Trophoblast cell (in vitro differentiated cells and primary cell): ENCODE results near the gene TRIM8.

ENCODE experiments used
- DNase-seq, 2 donors: peaks; one replicate each; pipeline ENCODE4 v3.0.0-alpha.2; 2016
- H2AFZ ChIP-seq: 2 replicates; pipeline ENCODE4 v1.6.1; 2013; ENCODE audit warnings: low read length, moderate library complexity, mild to moderate bottlenecking; ENCODE audit not compliant: insufficient read depth, poor library complexity
- H2AK5ac ChIP-seq: 2 replicates; pipeline ENCODE4 v1.6.1; 2013; ENCODE audit warnings: mild to moderate bottlenecking, low read length
- H2BK120ac ChIP-seq: 2 replicates; pipeline ENCODE4 v1.6.1; 2013; ENCODE audit warnings: low read length, mild to moderate bottlenecking, moderate library complexity; ENCODE audit not compliant: insufficient read depth, poor library complexity
- H2BK12ac ChIP-seq: 2 replicates; pipeline ENCODE4 v1.6.1; 2013; ENCODE audit warnings: mild to moderate bottlenecking, low read length, moderate library complexity
- H2BK5ac ChIP-seq: 2 replicates; pipeline ENCODE4 v1.6.1; 2013; ENCODE audit warnings: low read length, low read depth, moderate library complexity, mild to moderate bottlenecking; ENCODE audit not compliant: poor library complexity
- H3K14ac ChIP-seq: 2 replicates; pipeline ENCODE4 v1.6.1; 2013; ENCODE audit warnings: mild to moderate bottlenecking, low read length
- H3K18ac ChIP-seq: 2 replicates; pipeline ENCODE4 v1.6.1; 2013; ENCODE audit warnings: mild to moderate bottlenecking, low read length
- H3K23ac ChIP-seq: 2 replicates; pipeline ENCODE4 v1.6.1; 2013; ENCODE audit warnings: low read length
- H3K27ac ChIP-seq: 2 replicates; pipeline ENCODE4 v1.5.1; 2013; ENCODE audit warnings: low read depth, mild to moderate bottlenecking, inconsistent platforms, low read length, moderate library complexity
- H3K27me3 ChIP-seq: 2 replicates; pipeline ENCODE4 v1.6.1; 2013; ENCODE audit warnings: inconsistent platforms, mild to moderate bottlenecking, low read length, moderate library complexity; ENCODE audit not compliant: insufficient read depth
- H3K36me3 ChIP-seq, 2 experiments: 1 replicate in 1 of 2; 2 replicates in 1 of 2; pipeline ENCODE4 v1.6.1; 2013; ENCODE audit warnings: low read length in 2 of 2, mild to moderate bottlenecking in 2 of 2, moderate library complexity in 1 of 2; ENCODE audit not compliant: insufficient read depth in 2 of 2, control insufficient read depth in 1 of 2
- H3K4ac ChIP-seq: 2 replicates; pipeline ENCODE4 v1.6.1; 2013; ENCODE audit warnings: low read depth, mild to moderate bottlenecking, low read length, moderate library complexity
- H3K4me1 ChIP-seq, 2 experiments: 1 replicate in 1 of 2; 2 replicates in 1 of 2; pipeline ENCODE4 v1.6.1; 2013; ENCODE audit warnings: low read length in 2 of 2, mild to moderate bottlenecking in 2 of 2, moderate library complexity in 1 of 2; ENCODE audit not compliant: insufficient read depth in 2 of 2, control insufficient read depth in 1 of 2
- H3K4me2 ChIP-seq: 2 replicates; pipeline ENCODE4 v1.6.1; 2013; ENCODE audit warnings: inconsistent platforms, mild to moderate bottlenecking, low read length, moderate library complexity
- H3K4me3 ChIP-seq: 2 replicates; pipeline ENCODE4 v1.5.1; 2013; ENCODE audit warnings: mild to moderate bottlenecking, low read depth, low read length, inconsistent platforms
- H3K79me1 ChIP-seq: one replicate; pipeline ENCODE4 v1.6.1; 2013; ENCODE audit warnings: low read length
- H3K79me2 ChIP-seq: 2 replicates; pipeline ENCODE4 v1.6.1; 2013; ENCODE audit warnings: low read length, mild to moderate bottlenecking; ENCODE audit not compliant: control insufficient read depth, insufficient read depth, poor library complexity
- H3K9ac ChIP-seq: 2 replicates; pipeline ENCODE4 v1.6.1; 2013; ENCODE audit warnings: mild to moderate bottlenecking, low read length
- H3K9me3 ChIP-seq: 2 replicates; pipeline ENCODE4 v1.6.1; 2013; ENCODE audit warnings: low read depth, mild to moderate bottlenecking, control low read depth, inconsistent platforms, low read length; ENCODE audit not compliant: insufficient read depth
- H4K12ac ChIP-seq: 2 replicates; pipeline ENCODE4 v1.6.1; 2013; ENCODE audit warnings: low read depth, mild to moderate bottlenecking, low read length, moderate library complexity
- H4K8ac ChIP-seq: 2 replicates; pipeline ENCODE4 v1.6.1; 2013; ENCODE audit warnings: low read depth, mild to moderate bottlenecking, low read length, moderate library complexity
- H4K91ac ChIP-seq: one replicate; pipeline ENCODE4 v1.6.1; 2013; ENCODE audit warnings: low read depth, mild to moderate bottlenecking, low read length, moderate library complexity
- WGBS: extraction: QIAGEN DNeasy Blood & Tissue Kit; methylation state at CpG from one replicate; pipeline ENCODE4 v1.1.7; 2013; ENCODE audit warnings: missing lambda C conversion rate; ENCODE audit not compliant: insufficient read length, insufficient coverage; ENCODE audit errors: extremely low coverage; 5-methylcytosine and 5-hydroxymethylcytosine counted together

TRIM8 gene

GRCh38 chr10:102658802-102659201 lies 14.5 kb downstream of the TRIM8 start:
- H3K27me3 ChIP-seq, result no peaks in the 10 kb centered on the region
- no peak overlapping the region for H3K4me2 ChIP-seq
- H3K14ac ChIP-seq, result no peak overlapping the region
- H2AK5ac ChIP-seq, result no peak overlapping the region
- peaks cover 2% of the 10 kb centered on the region for H3K9me3 ChIP-seq
- no peaks in the 10 kb centered on the region for H3K79me2 ChIP-seq
- H3K27ac ChIP-seq, result no peak overlapping the region
- H3K23ac ChIP-seq, result no peak overlapping the region
- no peak overlapping the region for H2AFZ ChIP-seq
- no peak overlapping the region for H3K18ac ChIP-seq
- no peak overlapping the region for H2BK120ac ChIP-seq
- H3K4ac ChIP-seq, result no peak overlapping the region
- no peak overlapping the region for H3K9ac ChIP-seq
- no peak overlapping the region for H4K12ac ChIP-seq
- WGBS, result no CpG with 5 or more reads among the region's 5 CpGs
- no peak overlapping the region for H4K91ac ChIP-seq
- no peak for DNase-seq
- peaks cover 39 to 42% of the 10 kb centered on the region in 2 experiments for H3K36me3 ChIP-seq
- H2BK5ac ChIP-seq, result no peak overlapping the region
- H3K4me3 ChIP-seq, result no peak overlapping the region
- no peaks in the 10 kb centered on the region for H3K79me1 ChIP-seq
- H3K4me1 ChIP-seq, result no peaks in the 10 kb centered on the region
- no peak overlapping the region for H2BK12ac ChIP-seq
- no peak overlapping the region for H4K8ac ChIP-seq

GRCh38 chr10:102660888-102661657 lies 16.8 kb downstream of the TRIM8 start:
- no peaks in the 10 kb centered on the region for H3K4me1 ChIP-seq
- no CpG with 5 or more reads among the region's 22 CpGs for WGBS
- H2BK120ac ChIP-seq, result no peak overlapping the region

GRCh38 chr10:102661658-102662028 lies 17.4 kb downstream of the TRIM8 start:
- no peaks in the 10 kb centered on the region for H3K79me1 ChIP-seq
- no peaks in the 10 kb centered on the region for H3K4me1 ChIP-seq
- H3K18ac ChIP-seq, result no peak overlapping the region
- H2AK5ac ChIP-seq, result no peak overlapping the region
- H3K9ac ChIP-seq, result no peak overlapping the region
- no peak overlapping the region for H2AFZ ChIP-seq
- no peak overlapping the region for H3K27ac ChIP-seq
- no peak overlapping the region for H4K12ac ChIP-seq
- no CpG with 5 or more reads among the region's 6 CpGs for WGBS
- no peaks in the 10 kb centered on the region for H3K79me2 ChIP-seq
- H4K91ac ChIP-seq, result no peak overlapping the region
- H2BK5ac ChIP-seq, result no peak overlapping the region
- H4K8ac ChIP-seq, result no peak overlapping the region
- DNase-seq, result no peak
- H3K36me3 ChIP-seq, result peaks cover 19 to 20% of the 10 kb centered on the region in 2 experiments
- no peak overlapping the region for H3K23ac ChIP-seq
- H2BK120ac ChIP-seq, result no peak overlapping the region
- no peaks in the 10 kb centered on the region for H3K27me3 ChIP-seq
- H3K4me3 ChIP-seq, result no peak overlapping the region
- no peak overlapping the region for H3K4ac ChIP-seq
- no peak overlapping the region for H3K4me2 ChIP-seq
- peaks cover 2% of the 10 kb centered on the region for H3K9me3 ChIP-seq
- H2BK12ac ChIP-seq, result no peak overlapping the region
- H3K14ac ChIP-seq, result no peak overlapping the region

More at GRCh38 chr10:102660888-102661657, 16.8 kb downstream of the TRIM8 start:
- Histone ChIP-seq H3K27me3 (no peaks in the 10 kb centered on the region), H3K4me2 (no peak overlapping the region), H3K36me3 (peaks cover 24 to 26% of the 10 kb centered on the region in 2 experiments), H3K27ac (no peak overlapping the region), H4K91ac (no peak overlapping the region), H3K9me3 (peaks cover 2% of the 10 kb centered on the region), H4K12ac (no peak overlapping the region), H4K8ac (no peak overlapping the region), H3K79me2 (no peaks in the 10 kb centered on the region), H2AK5ac (no peak overlapping the region), H3K4me3 (no peak overlapping the region), H3K14ac (no peak overlapping the region), H3K18ac (no peak overlapping the region), H3K79me1 (no peaks in the 10 kb centered on the region), H3K4ac (no peak overlapping the region), H3K9ac (no peak overlapping the region), H2BK12ac (no peak overlapping the region), H2AFZ (no peak overlapping the region), H3K23ac (no peak overlapping the region), H2BK5ac (no peak overlapping the region)
- peak; percentile 13 to 31 for DNase-seq

GRCh38 chr10:102665904-102666509 lies 21.7 kb downstream of the TRIM8 start:
- DNase-seq, result no peak
- no peak overlapping the region for H3K27ac ChIP-seq
- H3K18ac ChIP-seq, result no peak overlapping the region
- no peak overlapping the region for H3K4me2 ChIP-seq
- no peak overlapping the region for H4K12ac ChIP-seq
- no peaks in the 10 kb centered on the region for H3K36me3 ChIP-seq
- no peak overlapping the region for H2BK5ac ChIP-seq
- H4K8ac ChIP-seq, result no peak overlapping the region
- no peak overlapping the region for H2AK5ac ChIP-seq
- H2AFZ ChIP-seq, result no peak overlapping the region
- H3K27me3 ChIP-seq, result no peaks in the 10 kb centered on the region
- no peak overlapping the region for H3K14ac ChIP-seq
- H2BK120ac ChIP-seq, result no peak overlapping the region
- H3K4me1 ChIP-seq, result peaks cover 0 to 8% of the 10 kb centered on the region in 2 experiments
- no peaks in the 10 kb centered on the region for H3K9me3 ChIP-seq
- no CpG with 5 or more reads among the region's 9 CpGs for WGBS
- H2BK12ac ChIP-seq, result no peak overlapping the region
- H3K9ac ChIP-seq, result no peak overlapping the region
- no peak overlapping the region for H3K23ac ChIP-seq
- H3K79me2 ChIP-seq, result no peaks in the 10 kb centered on the region
- no peak overlapping the region for H3K4ac ChIP-seq
- H3K79me1 ChIP-seq, result no peaks in the 10 kb centered on the region
- H3K4me3 ChIP-seq, result peak overlapping the region; percentile 26
- no peak overlapping the region for H4K91ac ChIP-seq
